ENCODE measurements around the gene TEX29. TPM values are rescaled to one million over a fixed set of nuclear protein-coding genes. Genes with fewer than 3 reads are reported as not detected.

The TEX29 gene
- total RNA-seq, 1 experiment from 2014 or later: not detected

DNA sequence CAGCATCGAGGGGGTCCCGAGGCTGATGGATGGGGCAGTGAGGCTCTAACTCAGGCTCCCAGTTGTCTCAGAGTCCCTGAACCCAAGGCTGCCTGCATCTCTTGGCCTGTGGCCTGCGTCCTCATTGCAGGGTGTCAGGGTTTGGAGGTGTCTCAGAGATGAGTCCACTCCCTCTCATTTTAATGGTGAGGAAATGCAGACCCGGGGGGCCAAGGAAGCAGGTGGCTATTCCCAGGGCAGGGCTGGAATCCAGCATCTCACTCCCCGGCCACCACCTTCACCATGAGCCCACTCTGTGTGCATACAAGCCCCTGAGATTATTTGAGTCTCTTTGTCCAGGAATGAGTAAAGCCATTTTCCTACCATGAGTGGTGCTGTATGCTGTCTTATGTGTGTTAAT lies 21.4 kb downstream of the TEX29 start:
- DNase-seq (ENCODE audit: unreplicated experiment): no peak
- H3K36me3 Mint-ChIP-seq (ENCODE audit: insufficient read depth, unreplicated experiment): peaks cover 6% of the 10 kb centered on the region
- H3K27me3 Mint-ChIP-seq (ENCODE audit: insufficient read depth, unreplicated experiment): no peaks in the 10 kb centered on the region
- no peak overlapping the region for H3K27ac Mint-ChIP-seq (ENCODE audit: low read depth, unreplicated experiment)
- peaks cover 6% of the 10 kb centered on the region for H3K4me1 Mint-ChIP-seq (ENCODE audit: insufficient read depth, unreplicated experiment)
- ChIA-PET CTCF (no interaction called here), POLR2A (no interaction called here)
- no peak overlapping the region for H3K4me3 Mint-ChIP-seq (ENCODE audit: unreplicated experiment)
- intact Hi-C loops (cut with micrococcal nuclease): no loop called here
- H3K9me3 Mint-ChIP-seq (ENCODE audit: unreplicated experiment): peaks cover 7% of the 10 kb centered on the region
- no TSS peak for BruUV-seq (replicated peaks)
- no peak for TF ChIP-seq CTCF (IDR thresholded peaks at IDR 0.05; ENCODE audit: unreplicated experiment)

DNA sequence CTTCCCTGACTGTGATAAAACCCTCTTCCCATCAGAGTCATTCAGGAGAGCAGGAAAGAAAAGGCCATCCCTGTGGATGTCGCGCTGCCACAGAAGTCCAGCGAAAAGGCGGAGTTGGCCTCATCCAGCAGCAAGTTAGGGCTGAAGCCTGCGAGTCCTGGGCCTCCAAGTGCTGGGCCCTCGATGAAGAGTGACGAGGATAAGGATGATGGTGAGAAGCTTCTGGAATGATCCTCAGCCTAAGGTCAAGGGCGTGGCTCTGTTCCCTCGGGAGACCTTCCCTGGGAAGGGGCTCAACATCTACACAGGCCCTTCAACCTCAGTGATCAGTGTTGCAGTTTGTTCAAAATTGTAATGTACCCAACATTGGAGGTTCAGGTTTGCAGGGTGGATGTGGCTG lies 22.3 kb downstream of the TEX29 start:
- no peak overlapping the region for H3K4me3 Mint-ChIP-seq (ENCODE audit: unreplicated experiment)
- TF ChIP-seq CTCF (IDR thresholded peaks at IDR 0.05; ENCODE audit: unreplicated experiment): no peak
- no peak for DNase-seq (ENCODE audit: unreplicated experiment)
- H3K9me3 Mint-ChIP-seq (ENCODE audit: unreplicated experiment): peaks cover 7% of the 10 kb centered on the region
- POLR2A ChIA-PET: no interaction called here
- BruUV-seq (replicated peaks): no TSS peak
- intact Hi-C loops (cut with micrococcal nuclease): no loop called here
- no peak overlapping the region for H3K27ac Mint-ChIP-seq (ENCODE audit: low read depth, unreplicated experiment)
- peaks cover 6% of the 10 kb centered on the region for H3K36me3 Mint-ChIP-seq (ENCODE audit: insufficient read depth, unreplicated experiment)
- CTCF ChIA-PET: no interaction called here
- H3K27me3 Mint-ChIP-seq (ENCODE audit: insufficient read depth, unreplicated experiment): no peaks in the 10 kb centered on the region
- H3K4me1 Mint-ChIP-seq (ENCODE audit: insufficient read depth, unreplicated experiment): no peaks in the 10 kb centered on the region

DNA sequence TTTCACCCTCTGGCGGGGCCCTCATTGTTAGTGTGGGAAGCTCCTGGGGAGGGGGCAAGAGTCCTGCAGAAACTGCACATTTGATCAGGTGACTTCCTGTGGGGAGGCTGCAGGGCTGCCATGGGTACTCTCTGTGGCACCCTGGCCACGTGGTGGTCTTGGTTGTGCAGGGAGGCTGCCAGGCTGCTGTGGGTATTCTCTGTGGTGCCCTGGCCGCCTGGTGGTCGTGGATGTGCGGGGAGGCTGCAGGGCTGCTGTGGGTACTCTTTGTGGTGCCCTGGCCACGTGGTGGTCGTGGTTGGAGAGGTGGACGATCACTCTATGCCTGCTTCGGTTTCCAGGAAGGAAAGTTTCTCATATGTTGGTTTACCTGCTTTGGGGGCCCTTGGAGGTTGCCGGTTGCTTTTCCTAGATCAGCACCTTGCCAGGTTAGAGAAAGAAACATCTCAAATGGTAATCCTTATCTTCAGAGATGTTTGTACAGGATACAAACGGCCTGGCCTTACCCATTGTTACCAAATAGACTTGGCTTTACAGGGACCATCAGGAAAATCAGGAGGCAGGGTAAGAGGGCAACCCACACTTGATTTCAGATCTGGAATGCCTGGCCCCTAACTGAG lies 22.9 kb downstream of the TEX29 start:
- Mint-ChIP-seq H3K4me1 (ENCODE audit: insufficient read depth, unreplicated experiment) (no peaks in the 10 kb centered on the region), H3K9me3 (ENCODE audit: unreplicated experiment) (peaks cover 10% of the 10 kb centered on the region), H3K27ac (ENCODE audit: low read depth, unreplicated experiment) (no peak overlapping the region), H3K36me3 (ENCODE audit: insufficient read depth, unreplicated experiment) (peaks cover 6% of the 10 kb centered on the region), H3K4me3 (ENCODE audit: unreplicated experiment) (no peak overlapping the region), H3K27me3 (ENCODE audit: insufficient read depth, unreplicated experiment) (no peaks in the 10 kb centered on the region)
- CTCF ChIA-PET: no interaction called here
- intact Hi-C loops (cut with micrococcal nuclease): no loop called here
- POLR2A ChIA-PET: no interaction called here
- DNase-seq (ENCODE audit: unreplicated experiment): no peak
- BruUV-seq (replicated peaks): no TSS peak
- no peak for TF ChIP-seq CTCF (IDR thresholded peaks at IDR 0.05; ENCODE audit: unreplicated experiment)

DNA sequence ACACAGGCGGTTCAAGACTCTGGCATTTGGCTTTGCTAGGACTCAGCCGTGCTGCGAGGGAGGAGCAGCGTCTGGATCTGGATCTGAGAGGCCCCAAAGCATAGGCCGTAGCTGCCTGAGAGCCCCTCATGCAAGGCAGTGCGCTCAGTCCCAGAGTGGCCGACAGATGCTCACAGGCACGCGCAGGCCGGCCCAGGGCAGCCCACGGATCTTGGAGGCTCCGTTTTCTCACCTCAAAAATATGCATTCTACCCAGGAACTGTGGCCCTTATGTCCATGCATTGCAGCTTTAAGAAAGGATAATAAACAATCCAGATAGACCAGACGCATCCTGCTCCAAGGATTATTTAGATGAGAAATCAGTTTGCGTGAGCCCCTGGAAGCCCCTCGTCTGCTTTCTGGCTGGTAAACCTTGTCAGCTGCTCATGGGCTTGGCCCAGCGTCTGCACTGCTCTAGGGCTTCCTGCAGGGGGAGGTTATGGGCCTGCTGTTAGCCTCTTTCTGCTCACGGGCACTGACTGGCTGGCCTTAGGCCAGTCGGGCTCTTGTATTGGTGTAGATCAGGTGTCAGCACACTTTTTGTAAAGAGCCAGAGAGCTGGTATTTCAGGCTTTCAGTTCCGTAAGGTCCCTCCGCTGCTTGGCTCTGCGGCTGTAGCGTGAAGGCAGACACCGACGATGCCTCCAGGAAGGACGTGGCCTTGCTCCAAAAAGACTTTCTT lies 24.2 kb downstream of the TEX29 start:
- intact Hi-C loops (cut with micrococcal nuclease): no loop called here
- H3K4me1 Mint-ChIP-seq (ENCODE audit: insufficient read depth, unreplicated experiment): no peaks in the 10 kb centered on the region
- CTCF ChIA-PET: interaction anchor here (0.9 to 1.1 kb wide), 2 partner anchors 16 to 115 kb away, joined by 4 read pairs; no protein-coding TSS in a partner anchor
- no peak for TF ChIP-seq CTCF (IDR thresholded peaks at IDR 0.05; ENCODE audit: unreplicated experiment)
- H3K36me3 Mint-ChIP-seq (ENCODE audit: insufficient read depth, unreplicated experiment): peaks cover 6% of the 10 kb centered on the region
- DNase-seq (ENCODE audit: unreplicated experiment): peak; percentile 16
- BruUV-seq (replicated peaks): no TSS peak
- H3K4me3 Mint-ChIP-seq (ENCODE audit: unreplicated experiment): no peak overlapping the region
- no peaks in the 10 kb centered on the region for H3K27me3 Mint-ChIP-seq (ENCODE audit: insufficient read depth, unreplicated experiment)
- POLR2A ChIA-PET: no interaction called here
- H3K27ac Mint-ChIP-seq (ENCODE audit: low read depth, unreplicated experiment): no peak overlapping the region
- H3K9me3 Mint-ChIP-seq (ENCODE audit: unreplicated experiment): peaks cover 11% of the 10 kb centered on the region

All from MCF 10A (cell line).